Coronary artery (tissue), 2 donors: ENCODE measurements around the gene MSI2.

Source experiments
- DNase-seq: peaks from one replicate; pipeline ENCODE4 v3.0.0-alpha.2; 2017; ENCODE audit warnings: low spot score
- H3K27ac ChIP-seq, 2 donors: fragments of 200-600 bp; sonication (generic); one replicate each; pipeline ENCODE4 v1.5.1; 2016 to 2019
- H3K4me3 ChIP-seq: fragments of 200-600 bp; sonication (generic); 2 replicates; pipeline ENCODE4 v1.5.1; 2016; ENCODE audit warnings: mild to moderate bottlenecking, moderate library complexity
- TF ChIP-seq, protein P1 (sequence below): fragments of 200-600 bp; sonication (generic); IDR thresholded peaks from one replicate; pipeline ENCODE4 v1.5.1; 2019; ENCODE audit warnings: antibody characterized with exemption

MSI2 gene

GRCh38 chr17:57276621-57277020, 20.3 kb downstream of the MSI2 start:
- TF ChIP-seq, protein P1, sequence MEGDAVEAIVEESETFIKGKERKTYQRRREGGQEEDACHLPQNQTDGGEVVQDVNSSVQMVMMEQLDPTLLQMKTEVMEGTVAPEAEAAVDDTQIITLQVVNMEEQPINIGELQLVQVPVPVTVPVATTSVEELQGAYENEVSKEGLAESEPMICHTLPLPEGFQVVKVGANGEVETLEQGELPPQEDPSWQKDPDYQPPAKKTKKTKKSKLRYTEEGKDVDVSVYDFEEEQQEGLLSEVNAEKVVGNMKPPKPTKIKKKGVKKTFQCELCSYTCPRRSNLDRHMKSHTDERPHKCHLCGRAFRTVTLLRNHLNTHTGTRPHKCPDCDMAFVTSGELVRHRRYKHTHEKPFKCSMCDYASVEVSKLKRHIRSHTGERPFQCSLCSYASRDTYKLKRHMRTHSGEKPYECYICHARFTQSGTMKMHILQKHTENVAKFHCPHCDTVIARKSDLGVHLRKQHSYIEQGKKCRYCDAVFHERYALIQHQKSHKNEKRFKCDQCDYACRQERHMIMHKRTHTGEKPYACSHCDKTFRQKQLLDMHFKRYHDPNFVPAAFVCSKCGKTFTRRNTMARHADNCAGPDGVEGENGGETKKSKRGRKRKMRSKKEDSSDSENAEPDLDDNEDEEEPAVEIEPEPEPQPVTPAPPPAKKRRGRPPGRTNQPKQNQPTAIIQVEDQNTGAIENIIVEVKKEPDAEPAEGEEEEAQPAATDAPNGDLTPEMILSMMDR, result no peak
- H3K4me3 ChIP-seq, result no peak overlapping the region
- no peak for DNase-seq
- H3K27ac ChIP-seq, result no peak overlapping the region

- Histone ChIP-seq H3K27ac (no peak overlapping the region), H3K4me3 (no peak overlapping the region)
- DNase-seq, result no peak
- TF ChIP-seq, protein P1, result no peak
Measured at GRCh38 chr17:57277923-57278604, 21.7 kb downstream of the MSI2 start.

DNA sequence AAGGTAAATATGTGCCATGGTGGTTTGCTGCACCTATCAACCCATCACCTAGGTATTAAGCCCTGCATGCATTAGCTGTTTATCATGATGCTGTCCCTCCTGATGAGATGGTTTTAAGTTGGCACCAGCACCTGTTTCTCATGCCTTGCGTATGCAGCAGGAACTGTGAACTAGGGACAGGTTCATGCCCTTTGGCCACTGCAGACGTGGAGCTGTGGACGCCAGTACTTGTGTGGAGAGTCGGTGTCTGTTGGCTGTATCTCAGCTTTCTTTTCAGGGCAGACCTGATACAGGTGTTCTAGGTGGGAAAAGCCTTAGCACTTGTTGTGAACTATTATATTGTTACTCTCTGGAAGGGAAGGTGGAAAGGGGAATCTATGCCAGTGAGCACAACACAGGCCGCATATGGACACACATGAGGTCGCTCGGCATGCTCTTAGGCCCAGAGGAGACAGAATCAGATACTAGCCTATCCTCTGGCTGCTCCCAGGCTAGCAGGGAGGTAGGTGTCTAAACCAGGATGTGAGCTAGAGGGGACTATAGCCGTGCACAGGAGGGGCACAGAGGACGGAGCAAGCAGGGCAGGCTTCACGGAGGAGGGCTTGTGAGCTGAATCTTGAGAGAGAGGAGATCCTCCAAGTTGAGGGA, 22.5 kb downstream of the MSI2 start:
- Histone ChIP-seq H3K27ac (no peak overlapping the region), H3K4me3 (no peak overlapping the region)
- TF ChIP-seq, protein P1, result no peak
- no peak for DNase-seq

DNA sequence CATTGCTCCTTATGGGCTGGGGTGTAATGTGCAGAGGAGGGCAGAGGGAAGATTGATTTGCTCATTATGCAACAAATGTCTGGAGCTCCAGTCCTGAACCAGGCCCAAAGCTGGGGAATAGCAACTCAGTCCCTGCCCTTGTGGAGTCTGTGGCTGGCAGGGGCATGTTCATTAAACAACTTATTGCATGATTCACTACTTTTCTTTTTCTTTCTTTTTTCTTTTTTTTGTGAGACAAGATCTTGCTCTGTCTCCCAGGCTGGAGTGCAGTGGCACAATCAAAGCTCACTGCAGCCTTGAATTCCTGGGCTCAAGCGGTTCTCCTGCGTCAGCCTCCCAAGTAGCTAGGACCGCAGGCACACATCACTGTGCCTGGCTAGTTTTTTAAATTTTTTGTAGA, 23.1 kb downstream of the MSI2 start:
- TF ChIP-seq, protein P1, result no peak
- H3K27ac ChIP-seq, result no peak overlapping the region
- no peak overlapping the region for H3K4me3 ChIP-seq
- DNase-seq, result no peak

DNA sequence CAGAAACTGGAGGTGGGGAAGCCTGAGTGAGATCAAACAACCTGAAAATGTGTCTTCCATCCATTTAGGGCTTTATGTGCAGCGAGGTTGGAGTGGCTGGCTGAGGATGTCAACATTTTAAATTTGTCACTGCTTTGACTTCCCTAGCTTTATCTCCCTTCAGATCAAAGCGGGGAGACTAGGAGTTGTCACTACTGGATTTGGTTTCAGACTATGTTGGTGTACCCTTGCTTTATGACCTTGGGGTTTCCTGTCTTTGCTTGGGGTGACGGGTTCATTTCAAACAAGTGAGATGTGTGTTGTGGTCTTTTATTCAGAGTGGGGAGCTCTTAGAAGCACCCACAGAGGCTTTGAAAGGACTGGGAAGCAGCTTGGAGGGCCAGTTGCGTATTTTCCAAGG, 25.6 kb downstream of the MSI2 start:
- Histone ChIP-seq H3K4me3 (no peak overlapping the region), H3K27ac (no peak overlapping the region)
- TF ChIP-seq, protein P1, result no peak
- no peak for DNase-seq

GRCh38 chr17:57282296-57282695, 26.0 kb downstream of the MSI2 start:
- TF ChIP-seq, protein P1, result no peak
- Histone ChIP-seq H3K27ac (no peak overlapping the region), H3K4me3 (no peak overlapping the region)
- DNase-seq, result no peak
